ENCODE results near the gene SPRR1B.
"Not testable (repeated sequence)": the region's sequence is repeated elsewhere in the genome, so short reads cannot be mapped to it uniquely, and the experiment has no call there.

SPRR1B gene, protein sequence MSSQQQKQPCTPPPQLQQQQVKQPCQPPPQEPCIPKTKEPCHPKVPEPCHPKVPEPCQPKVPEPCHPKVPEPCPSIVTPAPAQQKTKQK

DNA sequence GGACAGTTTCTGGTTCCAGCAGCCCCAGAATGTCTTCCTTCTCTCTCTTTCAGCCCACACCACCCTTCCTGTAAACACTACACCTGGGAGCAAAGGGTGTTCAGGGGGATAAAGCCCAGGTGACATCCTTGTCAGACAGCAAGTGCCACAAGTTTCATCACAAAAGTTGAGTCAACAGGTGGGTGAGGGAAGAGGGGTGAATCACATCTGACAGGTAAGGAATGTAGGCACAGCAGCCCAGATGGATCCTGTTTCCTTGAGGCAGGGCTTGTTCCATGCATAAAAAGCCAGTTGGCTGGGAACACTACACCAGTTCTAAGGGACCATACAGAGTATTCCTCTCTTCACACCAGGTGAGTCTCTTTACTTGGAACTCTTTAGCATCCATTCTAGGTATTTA is at the start of gene SPRR1B:
TSS of gene SPRR1B (plus strand) at position 309 of the 400 bp plus-strand sequence. CDS start 1,143 bp downstream, outside the sequence.
- DNase-seq, result no peak

DNA sequence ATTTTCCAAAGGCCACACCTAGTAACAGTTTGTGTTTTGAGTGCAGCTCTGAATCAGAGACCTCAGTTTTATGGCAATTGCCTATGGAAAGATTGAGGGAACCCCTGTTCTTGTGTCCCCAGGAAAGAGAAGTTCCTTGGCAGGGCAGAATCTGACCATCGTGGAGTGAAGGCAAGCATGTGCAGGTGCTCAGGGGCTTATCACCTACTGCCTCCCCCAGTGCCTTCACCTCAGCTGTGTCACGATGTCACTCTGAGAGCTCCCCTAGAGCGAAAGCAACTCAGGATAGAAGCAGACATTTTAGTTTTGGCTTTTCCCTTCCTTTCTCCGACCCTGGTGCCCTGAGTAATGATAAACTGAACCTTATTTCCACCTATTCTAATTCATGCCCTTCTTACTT is 48.9 kb upstream of the SPRR1B start:
- DNase-seq, result no peak

DNA sequence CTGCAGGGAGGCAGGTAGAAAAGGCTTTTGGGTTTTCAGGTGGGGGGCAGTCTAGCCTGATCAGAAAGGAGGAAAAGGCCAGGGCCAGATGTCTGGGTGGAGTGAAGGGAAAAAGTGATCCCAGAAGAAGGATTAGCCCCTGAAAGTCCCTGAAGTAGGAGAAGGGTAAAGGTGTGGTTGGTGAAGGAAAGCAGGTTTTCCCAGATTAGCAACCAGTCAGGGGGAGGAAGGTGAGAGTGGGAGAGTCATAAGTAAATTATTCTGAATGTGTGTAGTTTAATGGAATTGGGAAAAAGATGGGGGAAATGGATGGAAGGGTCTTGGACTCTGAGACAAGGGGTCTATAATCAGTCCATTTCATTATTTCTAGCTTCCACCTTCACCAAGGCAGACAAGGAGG is 47.8 kb upstream of the SPRR1B start:
- no peak for DNase-seq

DNA sequence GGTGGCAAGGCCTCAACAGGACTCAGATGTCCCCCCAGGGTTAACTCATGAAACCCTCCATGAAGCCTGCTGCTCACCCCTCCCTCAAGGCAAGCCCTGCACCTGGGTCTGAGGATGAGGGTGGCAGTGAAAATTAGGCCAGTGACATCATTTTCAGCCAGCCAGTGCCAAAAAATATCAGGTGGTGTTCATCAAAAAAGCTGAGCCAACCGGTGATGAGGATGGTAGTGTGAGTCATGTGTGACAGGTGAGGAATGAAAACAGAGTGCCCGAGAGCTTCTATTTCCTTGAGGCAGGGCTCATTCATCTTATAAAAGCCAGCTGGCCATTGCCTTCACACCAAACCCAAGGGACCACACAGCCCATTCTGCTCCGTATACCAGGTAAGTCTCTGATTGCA is 47.3 kb upstream of the SPRR1B start, which contains the start of gene SPRR1A:
TSS of gene SPRR1A (plus strand) at position 339 of the 400 bp plus-strand sequence. CDS start 1,150 bp downstream, outside the sequence.
- DNase-seq, result no peak

DNA sequence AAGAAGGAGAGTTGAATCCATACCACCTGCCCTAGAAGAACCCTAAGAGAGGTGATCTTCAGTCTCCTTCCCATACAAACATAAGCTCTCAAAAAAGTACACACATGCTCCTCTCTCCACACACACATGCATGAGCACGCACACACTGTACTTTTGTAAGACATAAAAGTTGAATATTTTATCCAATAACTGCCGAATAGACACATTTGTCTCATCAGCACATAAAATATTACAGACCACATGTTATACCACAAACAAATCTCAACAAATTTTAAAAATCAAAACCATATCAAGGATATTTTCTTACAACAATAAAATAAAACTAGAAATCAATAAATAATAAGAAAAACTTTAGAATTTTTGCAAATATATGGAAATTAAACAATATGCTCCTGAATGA is 44.4 kb upstream of the SPRR1B start:
- no peak for DNase-seq

DNA sequence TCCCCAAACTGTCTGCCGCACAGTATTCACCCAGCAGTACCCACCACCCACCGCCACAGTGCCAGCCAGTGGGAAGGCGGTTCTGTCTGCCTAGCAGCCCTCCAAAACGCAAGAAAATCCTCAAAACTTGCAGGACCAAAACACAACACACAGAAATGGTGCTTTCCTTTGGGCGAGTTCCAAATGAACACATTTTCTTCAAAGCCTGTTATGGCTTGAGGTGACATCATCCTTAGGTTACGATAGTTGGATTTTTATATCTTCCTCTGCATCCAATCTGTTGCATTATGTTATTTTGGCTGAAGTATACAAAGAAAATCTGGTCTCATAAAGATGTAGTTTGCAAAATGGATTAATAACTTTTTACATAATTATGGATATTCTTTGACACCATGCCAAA is 37.8 kb upstream of the SPRR1B start:
- no peak for DNase-seq

DNA sequence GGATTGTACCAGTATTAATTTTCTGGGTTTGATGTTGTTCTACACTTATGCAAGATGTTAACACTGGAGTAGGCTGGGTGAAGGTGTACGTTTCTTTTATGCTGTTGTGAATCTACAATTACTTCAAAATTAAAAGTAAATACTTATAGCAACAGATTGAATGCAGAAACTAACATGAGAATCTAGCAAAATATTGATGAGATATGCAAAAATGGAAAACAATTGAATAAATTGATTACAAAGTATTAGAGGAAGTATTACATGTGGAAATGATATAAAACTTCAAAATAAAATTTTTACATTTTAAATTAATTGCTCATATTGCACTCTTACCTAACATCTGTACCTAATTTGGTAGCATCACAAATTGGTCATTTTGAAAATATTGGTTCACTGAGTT is 35.2 kb upstream of the SPRR1B start:
- no peak for DNase-seq

DNA sequence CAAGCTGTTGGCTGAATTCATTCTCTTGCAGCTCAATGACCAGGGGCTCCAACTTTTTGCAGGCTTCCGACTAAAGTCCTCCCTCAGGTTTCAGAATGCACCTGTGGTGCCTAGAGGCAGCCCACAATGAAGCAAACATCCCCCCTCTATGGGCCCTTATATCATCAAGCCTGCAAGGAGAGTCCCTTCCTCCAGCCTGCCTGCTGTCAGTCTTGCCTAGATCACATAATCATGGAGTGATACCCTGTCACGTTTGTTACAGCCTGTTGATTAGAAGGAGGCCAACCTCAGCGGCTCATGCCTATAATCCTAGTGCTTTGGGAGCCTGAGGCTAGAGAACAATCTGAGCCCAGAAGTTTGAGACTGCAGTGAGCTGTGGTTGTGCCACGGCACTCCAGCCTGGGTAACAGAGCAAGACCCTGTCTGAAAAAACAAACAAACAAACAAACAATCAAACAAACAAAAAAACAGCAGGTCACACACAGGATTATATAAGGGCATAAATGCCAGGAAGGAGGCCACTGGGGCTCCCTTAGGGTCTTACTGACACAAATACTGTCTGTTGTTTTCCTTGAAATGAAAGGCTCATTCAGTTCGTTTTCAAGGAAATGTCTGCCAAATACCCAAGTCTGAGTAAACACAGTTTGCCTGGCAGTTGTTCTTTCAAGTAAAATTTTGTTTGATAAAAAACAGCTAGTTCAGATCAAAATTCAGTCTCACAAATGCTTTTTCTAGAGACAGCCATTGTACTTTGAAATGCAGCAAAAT is 34.2 kb upstream of the SPRR1B start:
- no peak for DNase-seq

DNA sequence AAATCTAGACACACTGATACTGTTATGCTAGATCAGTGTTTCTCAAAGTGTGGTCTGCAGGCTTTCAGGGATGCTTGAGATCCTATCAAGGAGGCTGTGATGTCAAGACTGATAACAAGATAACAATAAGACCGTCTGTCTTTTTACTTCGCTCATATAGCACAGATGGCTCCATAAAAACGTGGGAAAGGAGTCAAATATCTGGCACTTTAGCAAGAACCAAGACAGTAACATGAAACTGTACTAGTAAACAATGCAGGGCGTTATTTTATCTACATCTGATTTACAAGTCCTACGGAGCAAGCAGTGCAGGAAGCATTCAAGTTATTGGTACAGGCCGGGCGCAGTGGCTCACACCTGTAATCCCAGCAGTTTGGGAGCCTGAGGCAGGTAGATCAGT is 33.1 kb upstream of the SPRR1B start:
- no peak for DNase-seq

DNA sequence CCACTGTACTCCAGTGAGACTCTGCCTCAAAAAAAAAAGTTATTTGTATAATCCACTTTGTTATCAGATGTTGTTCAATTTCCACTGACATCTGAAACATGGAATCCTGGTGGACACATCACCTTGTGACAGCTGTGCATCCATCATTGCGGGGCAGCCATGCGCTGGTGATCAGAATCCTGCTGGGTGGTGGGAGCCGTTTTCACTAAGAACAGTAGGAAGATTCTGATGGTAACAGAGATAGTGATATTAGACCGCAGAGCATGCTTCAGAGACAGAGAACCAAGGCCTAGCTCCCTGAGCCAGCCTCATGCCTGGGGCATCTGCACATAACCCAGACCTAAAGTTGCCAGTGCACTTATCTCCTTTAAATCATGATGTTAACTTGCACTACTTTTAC is 32.5 kb upstream of the SPRR1B start:
- no peak for DNase-seq

DNA sequence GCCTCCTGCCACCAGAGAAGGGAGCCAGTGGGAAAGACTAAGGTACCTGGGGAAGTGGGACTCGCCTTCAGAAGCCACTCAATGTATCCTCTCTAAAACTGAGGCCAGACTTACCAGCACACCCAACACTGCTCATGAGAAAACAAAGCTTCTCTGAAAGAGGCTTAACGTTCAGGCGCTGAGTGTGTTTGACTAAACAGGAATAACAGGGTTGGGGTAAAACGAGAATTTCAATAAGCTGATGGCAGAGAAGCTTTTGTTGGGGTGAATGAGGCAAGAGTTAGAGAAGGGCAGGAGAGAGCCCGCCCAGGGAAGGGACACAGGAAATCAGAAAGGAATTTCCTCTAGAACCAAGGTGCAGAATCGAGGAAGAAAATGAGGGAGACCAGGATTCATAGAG is 31.2 kb upstream of the SPRR1B start:
- no peak for DNase-seq

DNA sequence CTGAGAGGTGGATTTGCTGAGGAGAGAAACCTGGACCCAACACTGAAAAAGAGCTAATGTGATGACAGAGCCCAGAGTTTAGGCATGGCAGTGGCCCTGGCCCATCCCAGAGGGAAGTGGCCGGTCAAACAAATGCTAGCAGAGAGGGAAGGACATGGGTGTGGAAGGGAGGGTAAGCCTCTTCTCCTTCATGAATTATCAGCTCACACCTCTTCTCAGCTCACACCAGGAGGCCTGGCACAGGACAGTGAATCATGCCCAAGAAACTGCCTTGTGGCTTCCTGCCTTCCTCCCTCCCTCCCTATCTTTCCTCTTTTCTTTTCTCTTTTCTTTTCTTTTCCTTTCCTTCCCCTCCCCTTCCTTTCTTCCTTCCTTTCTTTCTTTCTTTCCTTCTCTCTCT is 30.7 kb upstream of the SPRR1B start:
- no peak for DNase-seq

DNA sequence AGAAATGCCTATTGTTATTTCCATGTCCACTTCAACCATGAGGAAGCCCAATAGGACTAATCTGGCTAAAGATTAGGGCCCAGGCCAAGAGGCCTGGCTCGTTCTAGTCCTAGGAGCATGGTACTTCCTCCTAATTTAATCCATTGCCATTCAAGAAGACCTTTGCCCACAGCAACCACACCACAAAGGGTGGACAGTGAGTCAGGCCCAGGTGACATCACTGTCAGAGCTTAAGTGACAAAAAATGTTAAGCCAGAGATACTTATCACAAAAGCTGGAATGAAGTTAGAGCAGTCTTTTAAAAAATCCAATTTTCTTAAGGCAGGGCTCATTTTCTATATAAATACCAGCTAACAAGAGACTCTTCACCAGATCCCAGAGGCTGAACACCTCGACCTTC is 29.6 kb upstream of the SPRR1B start, which contains the start of gene SPRR3:
TSS of gene SPRR3 (plus strand) at position 368 of the 400 bp plus-strand sequence. CDS start 1,272 bp downstream, outside the sequence.
- DNase-seq, result no peak

DNA sequence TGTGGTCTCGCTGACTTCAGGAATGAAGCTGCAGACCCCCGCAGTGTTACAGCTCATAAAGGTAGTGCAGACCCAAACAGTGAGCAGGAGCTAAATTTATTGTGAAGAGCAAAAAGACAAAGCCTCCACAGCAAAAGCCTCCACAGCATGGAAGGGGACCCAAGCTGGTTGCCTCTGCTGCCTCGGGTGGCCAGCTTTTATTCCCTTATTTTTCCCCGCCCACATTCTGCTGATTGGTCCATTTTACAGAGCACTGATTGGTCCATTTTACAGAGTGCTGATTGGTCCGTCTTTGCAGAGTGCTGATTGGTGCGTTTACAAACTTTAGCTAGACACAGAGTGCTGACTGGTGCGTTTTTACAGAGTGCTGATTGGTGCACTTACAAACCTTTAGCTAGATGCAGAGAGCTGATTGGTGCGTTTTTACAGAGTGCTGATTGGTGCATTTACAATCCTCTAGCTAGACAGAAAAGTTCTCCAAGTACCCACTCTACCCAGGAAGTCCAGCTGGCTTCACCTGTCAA is 19.7 kb upstream of the SPRR1B start:
- not testable (repeated sequence) for DNase-seq

DNA sequence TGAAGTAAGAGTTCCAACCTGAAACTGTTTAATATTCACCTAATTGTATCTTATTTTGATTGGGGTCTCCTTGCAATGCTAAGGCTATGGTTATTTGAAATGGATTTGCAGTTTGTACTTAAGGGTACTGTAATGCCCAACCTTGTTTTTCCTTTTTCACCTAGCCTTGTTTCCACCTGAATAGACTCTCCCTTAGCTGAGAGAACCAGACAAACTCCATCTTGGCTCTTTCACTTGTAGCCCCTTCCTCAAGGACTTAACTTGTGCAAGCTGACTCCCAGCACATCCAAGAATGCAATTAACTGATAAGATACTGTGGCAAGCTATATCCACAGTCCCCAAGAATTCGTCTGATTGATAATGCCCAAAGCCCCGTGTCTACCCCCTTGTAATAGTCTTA is 9.2 kb upstream of the SPRR1B start:
- DNase-seq, result not testable (repeated sequence)

DNA sequence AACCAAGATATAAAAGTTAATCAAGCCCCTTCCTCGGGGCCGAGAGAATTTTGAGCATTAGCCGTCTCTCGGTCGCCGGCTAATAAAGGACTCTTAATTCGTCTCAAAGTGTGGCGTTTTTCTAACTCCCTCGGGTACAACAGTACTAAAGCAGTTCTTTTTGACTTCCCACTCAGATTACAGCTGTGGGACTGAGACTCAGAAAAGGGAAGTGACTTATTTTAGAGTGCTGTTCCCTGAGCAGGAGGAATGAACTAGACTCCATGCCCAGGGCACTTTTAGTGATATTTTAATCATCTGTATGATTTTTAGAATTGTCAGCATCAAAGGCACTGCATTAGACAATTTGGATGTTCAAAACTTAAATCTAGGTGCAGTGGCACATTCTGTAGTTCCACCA is 8.7 kb upstream of the SPRR1B start:
- DNase-seq, result not testable (repeated sequence)

DNA sequence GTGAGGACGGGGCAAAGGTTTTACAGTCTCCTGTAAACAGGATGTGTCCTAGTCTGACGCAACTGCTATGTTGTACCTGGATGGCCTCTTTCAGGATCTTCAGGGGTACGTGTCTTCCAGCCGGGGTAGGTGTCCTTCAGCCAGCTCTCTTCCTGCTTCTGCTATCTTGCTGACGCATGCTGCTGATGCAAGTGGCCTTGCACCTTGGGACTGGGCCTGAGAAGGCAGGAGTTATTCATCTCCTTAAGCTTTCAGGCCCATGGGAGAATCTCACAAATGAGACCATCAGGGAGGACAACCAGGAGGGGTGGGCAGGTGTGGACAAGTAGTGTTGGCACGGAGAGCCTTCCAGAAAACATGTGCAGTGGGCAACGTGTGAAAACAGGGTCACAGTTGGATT is 7.9 kb upstream of the SPRR1B start:
- DNase-seq, result no peak

DNA sequence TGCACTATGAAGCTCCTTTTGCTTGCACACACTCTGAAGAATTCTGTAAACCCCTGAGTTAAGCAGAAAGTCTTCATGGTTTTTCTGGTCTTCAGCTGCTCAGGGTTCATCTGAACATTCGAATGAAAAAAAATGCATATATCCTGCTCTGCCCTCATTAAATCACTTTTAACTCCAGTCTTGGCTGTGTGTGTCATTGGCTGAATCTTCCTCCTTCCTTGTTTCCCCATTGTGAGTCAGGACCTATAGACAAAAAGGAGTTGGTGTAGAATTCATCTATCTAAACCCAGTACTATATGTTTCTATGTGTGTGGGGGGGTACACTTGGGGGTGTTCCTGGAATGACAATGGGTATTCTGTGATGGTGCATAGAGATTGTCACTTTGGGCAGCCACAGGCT is 6.6 kb upstream of the SPRR1B start:
- DNase-seq, result no peak

DNA sequence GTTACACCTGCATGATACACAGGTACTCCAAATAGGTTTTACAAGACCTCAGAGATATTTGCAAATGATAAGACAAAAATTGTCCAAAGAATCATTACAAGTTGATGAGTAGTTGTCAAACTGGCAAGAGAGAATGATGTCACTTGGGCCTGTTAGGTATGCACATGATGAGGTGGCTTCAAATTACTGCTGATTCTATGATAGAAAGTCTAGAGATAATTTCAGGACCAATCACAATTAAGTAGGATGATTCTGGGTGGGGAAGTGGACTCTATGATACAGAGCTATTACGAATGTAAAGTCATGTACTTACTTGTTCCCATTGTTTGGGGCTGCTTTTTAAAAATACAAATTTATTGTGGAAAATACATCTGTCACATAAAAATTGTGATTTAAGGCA is 5.2 kb upstream of the SPRR1B start:
- no peak for DNase-seq

DNA sequence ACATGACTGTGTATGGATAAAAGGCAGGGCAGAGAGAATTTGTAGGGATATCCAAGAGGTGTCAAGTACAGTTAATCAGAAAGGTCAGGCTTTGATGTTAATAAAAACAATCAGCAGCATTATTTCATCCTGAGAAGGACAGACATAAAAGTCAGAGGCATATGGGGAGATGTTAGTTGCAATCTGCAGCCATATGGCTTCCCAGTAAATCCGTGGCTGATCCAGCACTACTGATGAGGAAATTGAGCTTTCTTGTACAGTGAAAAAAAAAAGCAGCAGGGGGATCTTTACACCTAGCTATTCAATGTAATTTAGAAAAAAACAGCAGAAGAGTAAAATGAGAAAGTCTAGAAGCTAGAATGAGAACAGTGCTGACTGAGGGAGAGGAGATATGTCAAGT is 2.2 kb upstream of the SPRR1B start:
- DNase-seq, result no peak

DNA sequence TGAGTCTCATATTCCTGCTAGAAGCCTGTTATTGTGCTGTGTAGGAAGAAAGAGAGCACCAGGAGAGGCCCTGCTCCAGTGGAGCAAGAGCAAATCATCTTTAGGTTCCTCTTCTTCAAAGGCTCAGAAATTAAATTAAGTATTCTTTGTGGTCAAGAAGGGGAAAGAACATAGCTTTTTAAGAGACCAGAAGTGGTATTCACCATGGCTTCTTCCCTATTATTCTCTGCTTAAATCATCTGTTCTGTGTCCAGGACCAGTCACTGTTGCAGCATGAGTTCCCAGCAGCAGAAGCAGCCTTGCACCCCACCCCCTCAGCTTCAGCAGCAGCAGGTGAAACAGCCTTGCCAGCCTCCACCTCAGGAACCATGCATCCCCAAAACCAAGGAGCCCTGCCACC is 1.1 kb downstream of the SPRR1B start:
- DNase-seq, result no peak

DNA sequence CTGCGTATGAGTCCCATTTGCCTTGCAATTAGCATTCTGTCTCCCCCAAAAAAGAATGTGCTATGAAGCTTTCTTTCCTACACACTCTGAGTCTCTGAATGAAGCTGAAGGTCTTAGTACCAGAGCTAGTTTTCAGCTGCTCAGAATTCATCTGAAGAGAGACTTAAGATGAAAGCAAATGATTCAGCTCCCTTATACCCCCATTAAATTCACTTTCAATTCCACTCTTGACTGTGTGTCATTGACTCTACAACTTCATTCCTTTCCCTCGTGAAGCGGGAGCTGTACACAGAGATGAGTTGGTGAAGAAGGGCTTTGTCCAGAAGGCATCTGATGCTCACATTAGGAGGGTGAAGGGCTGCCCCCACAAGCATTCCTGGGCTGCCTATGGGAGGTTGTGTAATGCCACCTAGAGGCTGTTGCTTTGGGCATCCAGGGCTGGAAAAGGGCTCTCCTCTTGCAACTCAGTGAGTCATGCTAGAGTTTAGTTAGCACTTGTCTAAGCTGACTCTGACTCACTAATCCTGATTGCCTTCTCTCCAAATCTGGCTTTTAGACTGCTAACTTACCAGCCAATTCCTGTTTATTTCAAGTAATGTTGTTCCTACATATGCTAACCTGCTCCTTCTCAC is 1.8 kb downstream of the SPRR1B start:
- no peak for DNase-seq

DNA sequence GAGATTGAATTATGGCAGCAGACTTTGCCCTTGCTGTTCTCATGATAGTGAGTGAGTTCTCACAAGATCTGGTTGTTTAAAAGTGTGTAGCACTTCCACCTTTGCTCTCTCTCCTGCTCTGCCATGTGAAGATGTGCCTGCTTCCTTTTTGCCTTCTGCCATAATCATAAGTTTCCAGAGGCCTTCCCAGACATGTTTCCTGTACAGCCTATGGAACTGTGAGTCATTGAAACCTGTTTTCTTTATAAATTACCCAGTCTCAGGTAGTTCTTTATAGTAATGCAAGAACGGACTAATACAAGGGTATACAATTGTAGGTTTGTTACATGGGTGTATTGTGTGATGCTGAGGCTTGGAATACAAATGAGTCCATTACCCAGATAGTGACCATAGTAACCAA is 4.2 kb downstream of the SPRR1B start:
- no peak for DNase-seq

Measured in NCI-H1417 treated with DMSO at 0.1 percent for 48 hours (cell line).